Uterus (tissue), 4 donors: ENCODE data around the gene GALR1. TPM values are rescaled to one million over a fixed set of nuclear protein-coding genes. Genes with fewer than 3 reads are reported as not detected.

Experiments used
- DNase-seq, 2 donors: peaks; one replicate each; pipeline ENCODE4 v3.0.0-alpha.2; 2019 to 2020
- H3K27ac ChIP-seq, 2 donors: fragments of 200-600 bp; sonication (generic); 1 replicate in 1 of 2; 2 replicates in 1 of 2; pipeline ENCODE4 v1.5.1; 2016 to 2018
- H3K27me3 ChIP-seq, 2 donors: fragments of 200-600 bp; sonication (generic); one replicate each; pipeline ENCODE4 v1.5.1; 2018 to 2019; ENCODE audit warnings: control low read depth in 1 of 2
- H3K36me3 ChIP-seq, 2 donors: fragments of 200-600 bp; sonication (generic); one replicate each; pipeline ENCODE4 v1.5.1; 2019; ENCODE audit warnings: control low read depth in 1 of 2
- H3K4me1 ChIP-seq, 2 donors: fragments of 200-600 bp; sonication (generic); one replicate each; pipeline ENCODE4 v1.5.1; 2018 to 2019; ENCODE audit warnings: control low read depth in 1 of 2
- H3K4me3 ChIP-seq, 2 donors: fragments of 200-600 bp; sonication (generic); 1 replicate in 1 of 2; 2 replicates in 1 of 2; pipeline ENCODE4 v1.5.1; 2018 to 2019; ENCODE audit warnings: mild to moderate bottlenecking in 1 of 2
- H3K9me3 ChIP-seq, 2 donors: fragments of 200-600 bp; sonication (generic); one replicate each; pipeline ENCODE4 v1.5.1; 2019; ENCODE audit warnings: control low read depth in 1 of 2
- POLR2A ChIP-seq, 2 donors: fragments of 450-650 bp; IDR thresholded peaks; one replicate each; pipeline ENCODE4 v1.6.1; 2016; ENCODE audit warnings: antibody characterized with exemption in 2 of 2, mild to moderate bottlenecking in 1 of 2, moderate library complexity in 1 of 2
- intact Hi-C: fragments of 100-400 bp; cut with DNase I; formaldehyde crosslinking; loops from one replicate; pipeline ENCODE4 v1.15.1; 2023; ENCODE audit warnings: low total_unique reads
- total RNA-seq, 4 donors: library from RNA; depleted of rRNA in 3 of 4; stranded (reverse); fragments of >200 nt in 3 of 4; gene quantifications; one replicate each; pipeline versions ENCODE4 v1.1.0 to v1.2.4, GENCODE V29; 2014 to 2023
- TF ChIP-seq, protein P1 (sequence below), 4 experiments: fragments of 200-600 bp in 2 of 4; fragments of 450-650 bp in 2 of 4; sonication (generic) in 2 of 4; IDR thresholded peaks; one replicate each; pipeline ENCODE4 v1.5.1; 2016 to 2019; ENCODE audit warnings: antibody characterized with exemption in 4 of 4, mild to moderate bottlenecking in 2 of 4, moderate library complexity in 1 of 4
- donor health status: DM: yes; HTN: yes; CAD: no.

Gene GALR1
- total RNA-seq, 4 donors from 2014 or later = 0.21 TPM; not detected in 3

DNA sequence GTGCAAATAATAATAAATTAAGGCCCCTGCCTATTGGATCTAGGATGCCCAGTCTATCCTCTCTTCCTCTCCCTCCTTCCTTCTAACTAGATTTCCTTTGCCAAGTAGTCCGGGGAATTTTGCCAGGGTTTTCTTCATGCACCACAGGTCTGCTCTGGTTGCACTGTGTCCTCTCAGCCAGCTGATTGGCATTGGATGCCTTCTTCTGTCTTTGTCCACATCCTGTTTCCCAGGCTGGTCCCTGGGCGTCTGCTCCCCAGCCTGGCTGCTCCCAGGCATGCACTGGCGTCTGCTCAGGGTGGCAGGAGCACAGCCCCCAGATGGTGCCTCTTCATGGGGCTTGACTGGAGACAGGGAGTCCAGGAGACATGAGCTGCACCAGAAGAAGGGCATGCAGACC lies 66.4 kb downstream of the GALR1 start:
- intact Hi-C loops = no loop called here
- no peak overlapping the region for H3K27ac ChIP-seq
- H3K4me1 ChIP-seq = no peaks in the 10 kb centered on the region
- no peak for DNase-seq
- no peaks in the 10 kb centered on the region for H3K27me3 ChIP-seq
- H3K4me3 ChIP-seq = no peak overlapping the region
- TF ChIP-seq, protein P1, sequence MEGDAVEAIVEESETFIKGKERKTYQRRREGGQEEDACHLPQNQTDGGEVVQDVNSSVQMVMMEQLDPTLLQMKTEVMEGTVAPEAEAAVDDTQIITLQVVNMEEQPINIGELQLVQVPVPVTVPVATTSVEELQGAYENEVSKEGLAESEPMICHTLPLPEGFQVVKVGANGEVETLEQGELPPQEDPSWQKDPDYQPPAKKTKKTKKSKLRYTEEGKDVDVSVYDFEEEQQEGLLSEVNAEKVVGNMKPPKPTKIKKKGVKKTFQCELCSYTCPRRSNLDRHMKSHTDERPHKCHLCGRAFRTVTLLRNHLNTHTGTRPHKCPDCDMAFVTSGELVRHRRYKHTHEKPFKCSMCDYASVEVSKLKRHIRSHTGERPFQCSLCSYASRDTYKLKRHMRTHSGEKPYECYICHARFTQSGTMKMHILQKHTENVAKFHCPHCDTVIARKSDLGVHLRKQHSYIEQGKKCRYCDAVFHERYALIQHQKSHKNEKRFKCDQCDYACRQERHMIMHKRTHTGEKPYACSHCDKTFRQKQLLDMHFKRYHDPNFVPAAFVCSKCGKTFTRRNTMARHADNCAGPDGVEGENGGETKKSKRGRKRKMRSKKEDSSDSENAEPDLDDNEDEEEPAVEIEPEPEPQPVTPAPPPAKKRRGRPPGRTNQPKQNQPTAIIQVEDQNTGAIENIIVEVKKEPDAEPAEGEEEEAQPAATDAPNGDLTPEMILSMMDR (IDR thresholded peaks at IDR 0.05) = no peak
- TF ChIP-seq POLR2A (IDR thresholded peaks at IDR 0.05) = no peak
- H3K9me3 ChIP-seq = no peaks in the 10 kb centered on the region
- no peaks in the 10 kb centered on the region for H3K36me3 ChIP-seq

DNA sequence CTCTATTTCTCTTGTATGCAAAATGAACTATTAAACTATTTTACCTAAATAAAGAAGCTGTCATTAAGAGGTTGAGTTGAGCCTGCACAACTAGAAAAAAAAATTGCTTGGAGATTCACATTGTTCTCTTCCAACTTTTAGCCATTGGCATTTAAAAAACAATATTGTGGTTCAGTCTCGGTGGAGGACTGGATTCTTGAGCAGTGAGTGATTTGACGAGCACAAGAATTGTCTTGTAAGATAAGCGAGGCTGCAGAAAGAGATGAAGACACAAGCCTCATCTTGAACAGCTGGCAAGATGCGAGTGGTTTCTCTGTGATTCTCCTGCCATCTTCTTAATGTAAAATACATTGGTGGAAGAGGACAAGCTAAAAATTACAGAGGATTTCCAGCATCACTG lies 67.0 kb downstream of the GALR1 start:
- Histone ChIP-seq H3K27ac (no peak overlapping the region), H3K4me1 (no peaks in the 10 kb centered on the region)
- no peak for DNase-seq

DNA sequence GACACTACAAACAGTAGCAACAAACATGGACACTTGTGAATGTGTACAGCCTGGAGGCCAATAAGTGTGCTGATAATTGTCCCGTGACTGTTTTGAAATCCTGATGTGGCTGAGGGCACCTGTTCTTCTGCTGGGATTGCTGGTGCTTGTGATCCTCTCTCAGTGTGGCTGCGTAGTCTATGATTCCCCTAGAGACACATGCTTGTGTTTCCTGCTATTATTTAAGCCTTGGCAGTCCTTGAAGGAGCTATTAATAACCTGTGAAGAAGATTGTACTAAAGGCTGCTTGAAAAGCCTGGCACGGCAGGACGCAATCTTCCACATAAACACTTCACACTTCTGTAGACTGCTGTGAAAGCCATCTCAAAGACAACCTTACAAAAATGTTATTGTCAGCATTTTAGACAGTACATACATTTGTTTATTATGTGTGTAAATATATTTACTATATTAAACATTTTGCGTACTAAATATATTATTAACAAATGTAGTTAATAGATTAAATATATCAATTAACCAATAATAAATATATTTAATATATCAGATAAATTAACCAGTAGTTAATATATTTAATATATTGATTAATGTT lies 71.4 kb downstream of the GALR1 start:
- TF ChIP-seq POLR2A (IDR thresholded peaks at IDR 0.05) = no peak
- TF ChIP-seq, protein P1 (IDR thresholded peaks at IDR 0.05) = no peak
- Histone ChIP-seq H3K27me3 (no peaks in the 10 kb centered on the region), H3K4me3 (no peak overlapping the region), H3K27ac (no peak overlapping the region), H3K9me3 (no peaks in the 10 kb centered on the region), H3K36me3 (no peaks in the 10 kb centered on the region), H3K4me1 (no peaks in the 10 kb centered on the region)
- DNase-seq = no peak
- intact Hi-C loops = no loop called here

More for the DNA sequence above, 67.0 kb downstream of the GALR1 start:
- TF ChIP-seq, protein P1 (IDR thresholded peaks at IDR 0.05) = no peak
- no peak for TF ChIP-seq POLR2A (IDR thresholded peaks at IDR 0.05)
- Histone ChIP-seq H3K36me3 (no peaks in the 10 kb centered on the region), H3K4me3 (no peak overlapping the region), H3K27me3 (no peaks in the 10 kb centered on the region), H3K9me3 (no peaks in the 10 kb centered on the region)
- intact Hi-C loops = no loop called here

DNA sequence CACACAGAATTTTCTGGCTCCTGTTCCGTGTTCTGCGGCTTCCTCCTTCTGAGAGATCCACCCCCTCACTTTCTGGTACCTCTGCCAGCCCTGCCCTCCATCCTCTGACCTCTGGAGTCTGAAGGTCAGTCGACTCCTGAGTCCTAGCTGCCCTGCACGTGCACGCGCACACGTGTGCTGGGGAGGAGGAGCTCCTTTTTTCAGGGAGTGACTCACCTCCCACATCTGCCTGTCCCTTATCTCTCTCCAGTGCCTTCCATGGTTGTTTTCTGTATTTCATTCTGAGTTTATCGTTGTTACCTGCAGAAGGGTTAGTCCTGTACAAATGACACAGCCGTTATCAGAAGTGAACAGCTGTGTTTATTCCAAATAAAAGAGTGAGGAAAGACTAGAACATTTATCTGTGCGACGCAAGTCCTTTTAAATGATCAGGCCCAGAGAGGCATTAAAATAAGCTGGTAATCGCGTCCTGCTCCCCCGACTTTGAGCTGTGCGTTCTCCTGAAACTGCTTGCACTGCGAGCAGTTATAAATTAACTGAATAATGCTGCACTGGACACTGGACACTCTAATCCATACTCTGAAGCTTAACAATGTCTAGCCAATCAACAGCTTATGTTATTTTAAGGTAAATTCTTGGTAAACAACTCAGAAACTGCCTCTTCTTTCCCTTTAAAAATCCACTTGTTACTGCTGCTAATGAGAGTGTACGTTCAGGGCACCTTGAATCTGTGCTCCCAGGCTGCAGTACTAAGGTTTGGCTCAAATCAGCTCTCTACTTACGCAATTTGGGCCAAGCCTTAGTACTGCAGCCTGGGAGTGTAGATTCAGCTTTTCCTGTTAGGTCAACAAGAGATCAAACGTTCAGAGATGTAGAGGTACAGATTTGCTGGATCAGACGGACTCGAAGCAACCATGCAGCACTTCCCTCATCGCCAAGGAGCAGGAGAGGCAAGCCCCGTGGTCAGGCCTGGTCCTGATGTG lies 72.5 kb downstream of the GALR1 start:
- no peak overlapping the region for H3K27ac ChIP-seq
- intact Hi-C loops = no loop called here
- H3K4me1 ChIP-seq = no peaks in the 10 kb centered on the region
- H3K9me3 ChIP-seq = no peaks in the 10 kb centered on the region
- no peak for DNase-seq
- no peak overlapping the region for H3K4me3 ChIP-seq
- H3K36me3 ChIP-seq = no peaks in the 10 kb centered on the region
- H3K27me3 ChIP-seq = no peaks in the 10 kb centered on the region
- TF ChIP-seq, protein P1 (IDR thresholded peaks at IDR 0.05) = no peak
- no peak for TF ChIP-seq POLR2A (IDR thresholded peaks at IDR 0.05)
